GM12872 (cell line): ENCODE measurements around the gene GRID1.

Source experiments
- CTCF ChIP-seq: IDR thresholded peaks from 3 replicates; pipeline ENCODE4 v1.5.1; 2011; ENCODE audit warnings: low read depth, mild to moderate bottlenecking, low read length, moderate library complexity; ENCODE audit not compliant: insufficient read depth

Gene GRID1

GRCh38 chr10:86344281-86344680 is 22.3 kb downstream of the GRID1 start:
- no peak for TF ChIP-seq CTCF

- TF ChIP-seq CTCF = no peak
Measured at GRCh38 chr10:86343761-86344160, 22.8 kb downstream of the GRID1 start.

GRCh38 chr10:86342111-86342863 is 24.3 kb downstream of the GRID1 start:
- TF ChIP-seq CTCF = no peak

DNA sequence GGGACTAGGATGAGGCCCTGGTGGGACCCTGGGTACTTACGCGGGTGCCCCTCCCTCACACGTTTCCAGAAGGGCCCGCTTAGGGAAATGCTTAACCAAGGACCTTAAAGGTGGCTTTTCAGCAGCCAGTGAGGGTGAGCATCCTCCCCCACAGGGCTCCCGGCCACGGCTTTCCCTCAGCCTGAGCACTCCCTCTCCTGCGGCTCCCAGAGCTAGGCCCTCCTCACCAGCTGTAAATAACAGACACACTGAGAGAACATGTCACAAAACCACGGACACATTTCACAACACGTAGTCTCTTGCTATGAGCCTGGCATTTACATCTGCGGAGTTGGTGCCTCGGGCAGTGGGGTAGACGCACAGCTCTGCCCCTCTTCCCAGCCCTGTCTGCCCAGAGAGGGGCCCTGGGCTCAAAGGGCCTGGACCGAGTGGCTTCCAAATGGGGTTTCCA is 25.2 kb downstream of the GRID1 start:
- no peak for TF ChIP-seq CTCF

DNA sequence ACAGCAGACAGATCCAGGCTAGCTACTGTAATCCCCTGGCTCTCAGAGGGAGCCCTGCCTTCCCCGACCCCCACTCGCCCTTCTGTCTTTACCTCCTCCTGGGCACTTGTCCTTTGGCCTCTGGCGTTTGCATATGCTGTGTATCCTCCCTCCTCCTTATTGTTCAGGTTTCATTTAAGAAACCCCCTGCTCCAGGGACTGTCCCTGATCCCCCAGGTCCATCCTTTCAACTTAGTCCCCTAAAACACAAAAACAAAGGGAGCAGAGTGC is 25.7 kb downstream of the GRID1 start:
- TF ChIP-seq CTCF = no peak

DNA sequence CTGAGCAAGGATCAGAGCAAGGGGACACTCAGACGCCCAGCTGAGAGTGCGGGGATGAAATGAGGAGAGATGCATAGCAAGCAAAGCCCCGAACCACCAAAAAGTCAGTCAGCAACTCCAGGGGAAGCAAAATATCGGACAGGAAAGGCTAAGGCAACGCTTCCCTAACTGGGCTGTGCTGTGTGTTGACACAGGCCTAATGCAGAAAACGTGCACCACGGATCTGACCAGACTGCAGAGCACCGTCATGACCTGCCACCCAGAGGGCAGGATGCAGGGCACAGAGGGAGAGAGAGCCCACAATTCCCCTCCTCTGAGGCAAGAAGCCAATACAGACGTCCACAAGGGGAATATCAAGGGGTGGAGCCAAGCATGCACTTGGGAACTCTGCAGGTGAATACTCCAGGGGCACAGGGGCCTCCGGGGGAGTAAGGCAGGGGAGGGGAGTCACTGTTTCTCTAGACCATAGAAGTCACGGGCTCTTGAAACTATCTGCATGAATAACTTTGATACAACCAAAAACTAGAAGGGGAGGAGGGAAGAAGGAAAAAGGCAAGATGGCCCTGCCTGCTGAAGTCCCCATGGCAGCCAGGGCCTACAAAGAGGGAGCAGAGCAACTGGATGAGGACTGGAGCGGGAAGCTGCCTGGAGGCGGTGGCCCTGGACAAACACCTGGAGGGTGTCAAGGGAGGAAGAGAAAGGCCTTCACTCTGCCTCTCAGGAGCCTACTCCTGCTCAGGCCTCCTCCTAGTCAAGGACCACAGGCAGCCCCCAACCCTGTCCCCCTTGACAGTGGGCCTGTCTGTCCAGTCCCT is 26.2 kb downstream of the GRID1 start:
- TF ChIP-seq CTCF = no peak

- TF ChIP-seq CTCF = no peak
Measured at GRCh38 chr10:86339226-86339865, 27.2 kb downstream of the GRID1 start.
